Type B pancreatic cell (in vitro differentiated cells): ENCODE measurements around the gene ACTA2. TPM values are rescaled to one million over a fixed set of nuclear protein-coding genes. Genes with fewer than 3 reads are reported as not detected.

Experiments
- DNase-seq: peaks from one replicate; pipeline ENCODE4 v3.0.0; 2021; ENCODE audit warnings: mixed read lengths; ENCODE audit not compliant: unreplicated experiment; ENCODE audit errors: extremely low spot score
- H3K27ac Mint-ChIP-seq: 2 replicates; pipeline ENCODE4 v1.8.0; 2021; ENCODE audit warnings: mild to moderate bottlenecking, mixed read lengths
- H3K27me3 Mint-ChIP-seq: 2 replicates; pipeline ENCODE4 v1.8.0; 2021; ENCODE audit warnings: mixed read lengths
- H3K36me3 Mint-ChIP-seq: 2 replicates; pipeline ENCODE4 v1.8.0; 2021; ENCODE audit warnings: mixed read lengths
- H3K4me1 Mint-ChIP-seq: one replicate; pipeline ENCODE4 v1.8.0; 2021; ENCODE audit warnings: mixed read lengths; ENCODE audit not compliant: unreplicated experiment
- H3K4me3 Mint-ChIP-seq: 2 replicates; pipeline ENCODE4 v1.8.0; 2021; ENCODE audit warnings: mild to moderate bottlenecking, mixed read lengths
- H3K9me3 Mint-ChIP-seq: 2 replicates; pipeline ENCODE4 v1.8.0; 2021; ENCODE audit warnings: mixed read lengths
- total RNA-seq: library from RNA; stranded (reverse); gene quantifications from 2 replicates; pipeline ENCODE4 v1.2.1, GENCODE V29; 2021; ENCODE audit warnings: low replicate concordance
- TF ChIP-seq, protein P1 (sequence below): fragments of 200-600 bp; sonication (generic); conservative IDR thresholded peaks from 2 replicates; pipeline ENCODE4 v1.5.0; 2021; ENCODE audit warnings: antibody characterized with exemption, mild to moderate bottlenecking

The ACTA2 gene
- total RNA-seq, 1 donor from 2014 or later: 76.5 TPM

DNA sequence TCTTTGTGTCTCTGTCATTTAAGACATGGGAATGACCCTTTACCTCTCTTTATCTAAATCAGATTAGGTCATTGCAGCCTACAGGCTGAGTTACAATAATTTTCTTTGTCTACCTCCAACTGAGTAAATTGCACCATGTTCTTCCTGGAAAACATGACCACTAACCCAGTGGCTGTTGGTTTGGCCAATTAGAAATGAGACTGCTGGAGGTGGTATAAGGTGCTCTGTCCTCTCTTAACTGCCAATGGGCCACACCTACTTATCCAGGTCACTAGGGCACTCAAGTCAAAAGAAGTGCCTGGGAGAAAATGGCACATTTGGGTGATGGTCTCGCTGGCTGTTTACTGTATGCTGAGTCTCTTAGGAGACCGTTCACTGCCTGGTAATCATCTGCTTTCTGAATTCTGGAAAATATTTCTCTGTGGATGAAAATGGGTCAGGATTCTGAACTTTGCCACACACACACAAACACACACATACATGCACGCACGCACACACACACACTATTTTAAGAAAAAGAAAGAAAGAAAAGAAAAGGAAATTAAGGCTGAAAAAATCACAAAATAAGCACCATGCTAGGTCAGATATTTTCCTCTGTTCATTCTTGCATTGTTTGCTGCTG, 56.1 kb downstream of the ACTA2 start:
- Mint-ChIP-seq H3K4me1 (peaks cover 33% of the 10 kb centered on the region), H3K36me3 (no peaks in the 10 kb centered on the region), H3K27me3 (no peaks in the 10 kb centered on the region), H3K27ac (peak overlapping the region; percentile 68), H3K9me3 (no peaks in the 10 kb centered on the region), H3K4me3 (peak overlapping the region; percentile 32)
- TF ChIP-seq, protein P1, sequence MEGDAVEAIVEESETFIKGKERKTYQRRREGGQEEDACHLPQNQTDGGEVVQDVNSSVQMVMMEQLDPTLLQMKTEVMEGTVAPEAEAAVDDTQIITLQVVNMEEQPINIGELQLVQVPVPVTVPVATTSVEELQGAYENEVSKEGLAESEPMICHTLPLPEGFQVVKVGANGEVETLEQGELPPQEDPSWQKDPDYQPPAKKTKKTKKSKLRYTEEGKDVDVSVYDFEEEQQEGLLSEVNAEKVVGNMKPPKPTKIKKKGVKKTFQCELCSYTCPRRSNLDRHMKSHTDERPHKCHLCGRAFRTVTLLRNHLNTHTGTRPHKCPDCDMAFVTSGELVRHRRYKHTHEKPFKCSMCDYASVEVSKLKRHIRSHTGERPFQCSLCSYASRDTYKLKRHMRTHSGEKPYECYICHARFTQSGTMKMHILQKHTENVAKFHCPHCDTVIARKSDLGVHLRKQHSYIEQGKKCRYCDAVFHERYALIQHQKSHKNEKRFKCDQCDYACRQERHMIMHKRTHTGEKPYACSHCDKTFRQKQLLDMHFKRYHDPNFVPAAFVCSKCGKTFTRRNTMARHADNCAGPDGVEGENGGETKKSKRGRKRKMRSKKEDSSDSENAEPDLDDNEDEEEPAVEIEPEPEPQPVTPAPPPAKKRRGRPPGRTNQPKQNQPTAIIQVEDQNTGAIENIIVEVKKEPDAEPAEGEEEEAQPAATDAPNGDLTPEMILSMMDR: no peak
- no peak for DNase-seq

DNA sequence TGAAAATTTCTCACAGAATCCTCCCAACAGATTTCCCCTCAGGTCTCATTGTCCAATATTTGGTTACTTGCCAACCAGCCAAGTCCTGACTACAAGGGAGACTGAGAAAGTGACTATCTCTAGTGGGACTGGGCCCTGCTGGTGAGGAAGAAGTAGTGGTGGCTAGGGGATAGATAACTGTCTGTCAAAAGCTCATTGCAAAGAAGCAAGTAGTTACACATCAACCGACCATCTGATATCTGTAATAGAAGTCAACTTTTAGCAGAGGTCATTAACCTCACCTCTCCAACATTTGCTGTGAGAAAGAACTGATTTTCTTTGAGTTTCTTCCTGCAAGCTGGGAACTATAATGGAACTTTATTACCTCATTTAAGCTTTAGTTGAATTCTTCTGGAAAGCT, 57.3 kb downstream of the ACTA2 start:
- Mint-ChIP-seq H3K27me3 (no peaks in the 10 kb centered on the region), H3K27ac (no peak overlapping the region), H3K4me3 (no peak overlapping the region), H3K4me1 (peaks cover 33% of the 10 kb centered on the region), H3K9me3 (no peaks in the 10 kb centered on the region), H3K36me3 (no peaks in the 10 kb centered on the region)
- DNase-seq: no peak
- TF ChIP-seq, protein P1: no peak

GRCh38 chr10:88893611-88894010, 59.0 kb downstream of the ACTA2 start:
- H3K27ac Mint-ChIP-seq: no peak overlapping the region
- H3K27me3 Mint-ChIP-seq: no peaks in the 10 kb centered on the region
- TF ChIP-seq, protein P1: no peak
- no peaks in the 10 kb centered on the region for H3K9me3 Mint-ChIP-seq
- H3K4me1 Mint-ChIP-seq: peaks cover 27% of the 10 kb centered on the region
- no peak overlapping the region for H3K4me3 Mint-ChIP-seq
- H3K36me3 Mint-ChIP-seq: no peaks in the 10 kb centered on the region
- DNase-seq: no peak

DNA sequence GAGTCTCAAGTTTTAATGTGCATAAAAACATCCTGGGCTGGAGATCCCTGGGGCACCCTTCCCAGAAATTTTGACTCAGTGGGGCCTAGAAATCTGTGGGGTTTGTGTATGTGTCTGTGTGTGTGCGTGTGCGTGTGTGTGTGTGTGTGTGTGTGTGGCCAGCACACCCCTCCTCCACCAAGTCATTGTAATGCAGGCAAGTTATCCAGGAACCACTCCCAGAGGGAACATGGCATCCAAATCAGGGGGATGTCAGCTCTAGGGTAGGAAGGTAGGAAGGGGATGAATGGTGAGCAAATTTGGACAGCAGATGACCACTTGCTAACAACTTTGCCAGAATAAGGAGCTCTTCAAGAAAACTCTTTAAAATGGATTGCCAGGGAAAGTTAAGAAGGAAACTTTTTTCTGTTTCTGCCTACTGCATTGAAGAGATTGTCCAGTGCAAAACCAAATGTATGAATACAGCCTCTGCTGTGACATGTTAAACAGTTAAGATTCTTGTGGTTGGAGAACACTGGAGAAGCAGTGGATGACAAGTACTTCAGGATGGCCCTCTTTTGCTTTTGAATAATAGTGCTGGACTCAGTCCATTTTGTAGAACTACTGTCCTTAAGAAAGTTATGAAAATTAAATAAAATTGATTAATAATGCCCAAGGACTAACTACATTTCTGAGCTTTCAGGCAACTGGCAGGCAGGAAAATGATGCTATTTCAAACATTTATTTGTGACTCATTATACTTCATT, 60.2 kb downstream of the ACTA2 start:
- DNase-seq: no peak
- TF ChIP-seq, protein P1: no peak
- H3K4me3 Mint-ChIP-seq: no peak overlapping the region
- no peaks in the 10 kb centered on the region for H3K27me3 Mint-ChIP-seq
- no peaks in the 10 kb centered on the region for H3K36me3 Mint-ChIP-seq
- no peak overlapping the region for H3K27ac Mint-ChIP-seq
- peaks cover 17% of the 10 kb centered on the region for H3K4me1 Mint-ChIP-seq
- H3K9me3 Mint-ChIP-seq: no peaks in the 10 kb centered on the region

DNA sequence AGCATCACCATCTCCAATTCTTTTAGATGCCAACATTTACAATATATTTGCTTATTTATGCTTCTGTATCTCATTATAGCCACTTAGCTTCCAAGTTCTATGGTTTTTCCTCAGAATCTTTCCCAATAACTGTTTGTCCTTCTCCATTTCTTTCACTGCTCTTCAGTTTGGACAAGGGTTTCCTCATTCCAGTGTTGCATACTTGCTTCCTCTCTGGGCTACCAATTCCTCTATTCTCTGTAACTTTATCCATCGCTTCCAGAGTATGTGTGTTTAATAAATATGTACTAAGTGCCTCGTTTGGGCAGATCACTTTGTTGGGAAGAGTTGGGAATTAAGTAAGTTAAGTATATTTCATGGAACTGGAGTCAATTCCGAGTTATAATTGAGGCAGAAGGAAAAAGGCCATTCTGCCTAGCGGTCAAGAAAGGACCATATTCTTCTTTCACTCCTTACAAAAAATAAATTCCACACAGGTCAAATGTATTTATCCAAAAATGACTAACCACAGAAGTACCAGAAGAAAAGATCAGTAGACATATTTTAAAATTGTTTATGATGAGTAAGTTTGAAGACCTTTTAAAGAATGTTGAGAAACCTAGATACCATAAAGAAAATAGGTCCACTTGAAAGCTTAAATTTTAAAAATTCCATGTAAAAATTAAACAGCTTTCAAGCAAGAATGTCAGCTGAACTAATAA, 61.7 kb downstream of the ACTA2 start:
- Mint-ChIP-seq H3K4me1 (peaks cover 4% of the 10 kb centered on the region), H3K9me3 (no peaks in the 10 kb centered on the region), H3K27ac (no peak overlapping the region), H3K36me3 (no peaks in the 10 kb centered on the region), H3K4me3 (no peak overlapping the region), H3K27me3 (no peaks in the 10 kb centered on the region)
- no peak for DNase-seq
- TF ChIP-seq, protein P1: no peak
